ENCODE results near the gene CXCL17. TPM values are rescaled to one million over a fixed set of nuclear protein-coding genes. Genes with fewer than 3 reads are reported as not detected.
A peak's percentile ranks its signal among the peaks of the same experiment; 100 is the strongest.
"Not testable (repeated sequence)": the region's sequence is repeated elsewhere in the genome, so short reads cannot be mapped to it uniquely, and the experiment has no call there.

The CXCL17 gene
- total RNA-seq = not detected
- under 1 TPM in 1 of 2 donors, not detected in 1; 0.30 TPM for polyA plus RNA-seq
- not detected for total RNA-seq

DNA sequence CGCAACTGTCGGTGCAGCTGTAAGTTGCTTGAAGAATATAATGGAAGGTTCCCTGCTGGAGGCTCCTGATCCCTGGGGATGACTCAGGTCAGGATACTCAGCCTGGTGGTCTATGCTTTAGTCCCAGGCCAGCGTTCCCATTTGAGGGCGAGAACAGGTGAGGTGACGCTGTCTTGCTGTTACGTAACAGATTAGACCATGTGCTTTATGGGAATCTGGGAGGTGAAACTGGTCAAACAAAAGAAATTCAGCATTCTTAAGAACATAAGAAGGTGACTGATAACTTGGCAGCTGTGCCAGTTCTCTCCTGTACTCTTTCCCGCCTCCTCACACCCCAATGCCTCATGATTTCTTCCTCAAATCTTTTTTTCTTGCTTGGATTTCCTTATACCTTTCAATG, at the start of gene CXCL17:
Gene CXCL17 (minus strand): TSS at position 114 of the 400 bp plus-strand sequence. CDS start 114 bp downstream, outside the sequence.
- H3K9me3 Mint-ChIP-seq = no peaks in the 10 kb centered on the region
- peak within 1 kb of the TSS in 2 of 9 donors; percentile 73 to 79 for H3K27ac Mint-ChIP-seq
- no peak within 1 kb of the TSS for H3K4me3 ChIP-seq (ENCODE audit: low read length)
- H3K27ac ChIP-seq (ENCODE audit: low read depth, low read length) = no peak within 1 kb of the TSS
- H3K27me3 Mint-ChIP-seq = peaks cover 0 to 4% (median 0%) of the 10 kb centered on the region in 5 donors
- peaks cover 20 to 34% (median 31%) of the 10 kb centered on the region in 7 donors for H3K4me1 Mint-ChIP-seq
- H3K9me3 ChIP-seq (ENCODE audit: control insufficient read depth in 2 of 3, low read length in 3 of 3) = no peaks in the 10 kb centered on the region
- no peak for ATAC-seq
- no peaks in the 10 kb centered on the region for H3K36me3 Mint-ChIP-seq
- CTCF ChIA-PET = interaction anchor here (1.2 to 1.4 kb wide), 2 partner anchors 10 to 43 kb away, joined by 3 to 5 read pairs; no protein-coding TSS in a partner anchor
- no peaks in the 10 kb centered on the region for H3K36me3 ChIP-seq (ENCODE audit: control insufficient read depth in 2 of 3, insufficient read depth in 3 of 3, low read length in 3 of 3)
- no peaks in the 10 kb centered on the region for H3K27me3 ChIP-seq (ENCODE audit: control insufficient read depth in 2 of 2, insufficient read depth in 2 of 2, low read length in 2 of 2)
- peaks cover 13 to 16% of the 10 kb centered on the region in 2 donors for H3K4me1 ChIP-seq (ENCODE audit: control insufficient read depth in 2 of 2, insufficient read depth in 2 of 2, low read length in 2 of 2)
- no peak for DNase-seq
- H3K4me3 Mint-ChIP-seq = peak within 1 kb of the TSS in 1 of 10 donors; percentile 31
- intact Hi-C loops (cut with micrococcal nuclease) = loop anchor here in 1 of 2 donors (5.0 kb wide), 1 partner anchor 336 kb away; no protein-coding TSS in a partner anchor
- POLR2A ChIA-PET = interaction anchor here (1.3 kb wide), 1 partner anchor 19 kb away, joined by 3 read pairs; no protein-coding TSS in a partner anchor

GRCh38 chr19:42488783-42489521, 46.2 kb upstream of the CXCL17 start:
- POLR2A ChIA-PET = no interaction called here
- no peak overlapping the region for H3K27ac Mint-ChIP-seq
- ATAC-seq = no peak
- Histone ChIP-seq H3K36me3 (ENCODE audit: control insufficient read depth in 2 of 3, insufficient read depth in 3 of 3, low read length in 3 of 3) (no peaks in the 10 kb centered on the region), H3K4me3 (ENCODE audit: low read length) (no peak overlapping the region), H3K27me3 (ENCODE audit: control insufficient read depth in 2 of 2, insufficient read depth in 2 of 2, low read length in 2 of 2) (no peaks in the 10 kb centered on the region), H3K27ac (ENCODE audit: low read depth, low read length) (no peak overlapping the region), H3K4me1 (ENCODE audit: control insufficient read depth in 2 of 2, insufficient read depth in 2 of 2, low read length in 2 of 2) (no peaks in the 10 kb centered on the region), H3K9me3 (ENCODE audit: control insufficient read depth in 2 of 3, low read length in 3 of 3) (no peaks in the 10 kb centered on the region)
- intact Hi-C loops (cut with micrococcal nuclease) = no loop called here
- DNase-seq = no peak
- peaks cover 0 to 4% (median 0%) of the 10 kb centered on the region in 5 donors for H3K36me3 Mint-ChIP-seq
- no peaks in the 10 kb centered on the region for H3K27me3 Mint-ChIP-seq
- H3K4me3 Mint-ChIP-seq = no peak overlapping the region
- CTCF ChIA-PET = no interaction called here
- no peaks in the 10 kb centered on the region for H3K9me3 Mint-ChIP-seq
- peaks cover 0 to 19% (median under 1%) of the 10 kb centered on the region in 7 donors for H3K4me1 Mint-ChIP-seq

DNA sequence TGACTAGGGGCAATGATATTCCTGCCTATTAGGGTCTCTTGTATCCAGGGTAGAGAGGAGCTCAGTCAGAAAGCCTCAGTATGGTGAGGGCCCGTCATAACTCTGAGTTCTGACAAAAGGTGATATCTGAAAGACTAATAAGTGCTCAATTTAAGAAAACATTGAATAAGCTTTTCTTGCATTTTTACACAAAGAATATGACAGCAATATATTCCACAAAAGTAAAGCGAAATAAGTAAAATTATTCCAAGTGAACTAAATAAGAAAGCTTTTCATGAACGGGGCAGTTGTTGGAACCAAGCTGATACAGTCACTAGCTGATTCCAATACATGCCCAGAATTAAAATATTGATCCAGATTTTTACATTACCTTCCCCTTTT, 45.0 kb upstream of the CXCL17 start:
- CTCF ChIA-PET = no interaction called here

GRCh38 chr19:42487032-42487797, 44.5 kb upstream of the CXCL17 start:
- no peak overlapping the region for H3K27ac ChIP-seq (ENCODE audit: low read depth, low read length)
- no peaks in the 10 kb centered on the region for H3K36me3 ChIP-seq (ENCODE audit: control insufficient read depth in 2 of 3, insufficient read depth in 3 of 3, low read length in 3 of 3)
- Mint-ChIP-seq H3K36me3 (peaks cover 0 to 5% (median 0%) of the 10 kb centered on the region in 5 donors), H3K9me3 (no peaks in the 10 kb centered on the region), H3K27me3 (no peaks in the 10 kb centered on the region), H3K4me1 (peaks cover 0 to 23% (median 5%) of the 10 kb centered on the region in 7 donors), H3K27ac (peak overlapping the region in 1 of 9 donors; percentile 15), H3K4me3 (no peak overlapping the region)
- no peaks in the 10 kb centered on the region for H3K27me3 ChIP-seq (ENCODE audit: control insufficient read depth in 2 of 2, insufficient read depth in 2 of 2, low read length in 2 of 2)
- H3K4me1 ChIP-seq (ENCODE audit: control insufficient read depth in 2 of 2, insufficient read depth in 2 of 2, low read length in 2 of 2) = no peaks in the 10 kb centered on the region
- H3K4me3 ChIP-seq (ENCODE audit: low read length) = no peak overlapping the region
- ATAC-seq = no peak
- ChIA-PET POLR2A (no interaction called here), CTCF (no interaction called here)
- DNase-seq = no peak
- no peaks in the 10 kb centered on the region for H3K9me3 ChIP-seq (ENCODE audit: control insufficient read depth in 2 of 3, low read length in 3 of 3)
- intact Hi-C loops (cut with micrococcal nuclease) = no loop called here

More for the DNA sequence above, 45.0 kb upstream of the CXCL17 start:
- intact Hi-C loops (cut with micrococcal nuclease) = no loop called here
- Mint-ChIP-seq H3K4me3 (no peak overlapping the region), H3K9me3 (no peaks in the 10 kb centered on the region), H3K27me3 (no peaks in the 10 kb centered on the region), H3K4me1 (peaks cover 0 to 23% (median 5%) of the 10 kb centered on the region in 7 donors), H3K27ac (no peak overlapping the region), H3K36me3 (peaks cover 0 to 5% (median 0%) of the 10 kb centered on the region in 5 donors)
- ATAC-seq (no peak), DNase-seq (no peak)
- H3K36me3 ChIP-seq (ENCODE audit: control insufficient read depth in 2 of 3, insufficient read depth in 3 of 3, low read length in 3 of 3) = no peaks in the 10 kb centered on the region
- no peak overlapping the region for H3K4me3 ChIP-seq (ENCODE audit: low read length)
- H3K4me1 ChIP-seq (ENCODE audit: control insufficient read depth in 2 of 2, insufficient read depth in 2 of 2, low read length in 2 of 2) = no peaks in the 10 kb centered on the region
- no peak overlapping the region for H3K27ac ChIP-seq (ENCODE audit: low read depth, low read length)
- no peaks in the 10 kb centered on the region for H3K27me3 ChIP-seq (ENCODE audit: control insufficient read depth in 2 of 2, insufficient read depth in 2 of 2, low read length in 2 of 2)
- POLR2A ChIA-PET = no interaction called here
- no peaks in the 10 kb centered on the region for H3K9me3 ChIP-seq (ENCODE audit: control insufficient read depth in 2 of 3, low read length in 3 of 3)

- H3K27ac ChIP-seq (ENCODE audit: low read depth, low read length); ATAC-seq; H3K9me3 ChIP-seq (ENCODE audit: control insufficient read depth in 2 of 3, low read length in 3 of 3); H3K36me3 Mint-ChIP-seq; H3K4me3 ChIP-seq (ENCODE audit: low read length); H3K9me3 Mint-ChIP-seq; H3K27ac Mint-ChIP-seq; H3K4me3 Mint-ChIP-seq; POLR2A ChIA-PET; H3K27me3 Mint-ChIP-seq; intact Hi-C loops (cut with micrococcal nuclease); DNase-seq; H3K36me3 ChIP-seq (ENCODE audit: control insufficient read depth in 2 of 3, insufficient read depth in 3 of 3, low read length in 3 of 3); H3K4me1 ChIP-seq (ENCODE audit: control insufficient read depth in 2 of 2, insufficient read depth in 2 of 2, low read length in 2 of 2); H3K27me3 ChIP-seq (ENCODE audit: control insufficient read depth in 2 of 2, insufficient read depth in 2 of 2, low read length in 2 of 2): not testable (repeated sequence)
- CTCF ChIA-PET = interaction anchor here (0.6 kb wide), 1 partner anchor 60 kb away, joined by 3 read pairs; no protein-coding TSS in a partner anchor
- H3K4me1 Mint-ChIP-seq = peaks cover 16 to 36% (median 21%) of the 10 kb centered on the region in 7 donors
Observed at GRCh38 chr19:42485036-42485435, 42.3 kb upstream of the CXCL17 start.

- no peaks in the 10 kb centered on the region for H3K9me3 Mint-ChIP-seq
- H3K4me3 Mint-ChIP-seq = peak overlapping the region; percentile 22 to 79 (median 62)
- H3K36me3 Mint-ChIP-seq = peaks cover 0 to 8% (median 0%) of the 10 kb centered on the region in 5 donors
- ChIA-PET CTCF (no interaction called here), POLR2A (no interaction called here)
- H3K4me3 ChIP-seq (ENCODE audit: low read length) = no peak overlapping the region
- H3K9me3 ChIP-seq (ENCODE audit: control insufficient read depth in 2 of 3, low read length in 3 of 3) = no peaks in the 10 kb centered on the region
- no peaks in the 10 kb centered on the region for H3K27me3 Mint-ChIP-seq
- H3K4me1 Mint-ChIP-seq = peaks cover 16 to 30% (median 21%) of the 10 kb centered on the region in 7 donors
- DNase-seq (peak in 4 of 9 donors; percentile 2 to 13 (median 4)), ATAC-seq (peak; percentile 53)
- H3K27me3 ChIP-seq (ENCODE audit: control insufficient read depth in 2 of 2, insufficient read depth in 2 of 2, low read length in 2 of 2) = no peaks in the 10 kb centered on the region
- H3K27ac Mint-ChIP-seq = peak overlapping the region; percentile 18 to 94 (median 77)
- peaks cover 5 to 6% of the 10 kb centered on the region in 2 donors for H3K4me1 ChIP-seq (ENCODE audit: control insufficient read depth in 2 of 2, insufficient read depth in 2 of 2, low read length in 2 of 2)
- peak overlapping the region; percentile 4 for H3K27ac ChIP-seq (ENCODE audit: low read depth, low read length)
- intact Hi-C loops (cut with micrococcal nuclease) = loop anchor here in 1 of 2 donors (2.0 kb wide), 1 partner anchor 48 kb away; the partner anchor contains the start of gene CEACAM1
- no peaks in the 10 kb centered on the region for H3K36me3 ChIP-seq (ENCODE audit: control insufficient read depth in 2 of 3, insufficient read depth in 3 of 3, low read length in 3 of 3)
Observed at GRCh38 chr19:42480335-42481095, 37.8 kb upstream of the CXCL17 start.

Measured in naive thymus-derived CD4-positive, alpha-beta T cell (primary cell).